Glomerular endothelial cell (primary cell): ENCODE measurements around the gene SORL1. TPM values are rescaled to one million over a fixed set of nuclear protein-coding genes. Genes with fewer than 3 reads are reported as not detected.

Source experiments
- DNase-seq: peaks from one replicate; pipeline ENCODE4 v3.0.0-alpha.2; 2011; ENCODE audit warnings: low read depth, low spot score; ENCODE audit errors: extremely low read depth
- total RNA-seq: library from RNA; depleted of rRNA; stranded (reverse); fragments of >200 nt; gene quantifications from 2 replicates; pipeline ENCODE4 v1.2.3, GENCODE V29; 2015

The SORL1 gene
- total RNA-seq, 1 donor from 2014 or later, result 1.9 TPM

DNA sequence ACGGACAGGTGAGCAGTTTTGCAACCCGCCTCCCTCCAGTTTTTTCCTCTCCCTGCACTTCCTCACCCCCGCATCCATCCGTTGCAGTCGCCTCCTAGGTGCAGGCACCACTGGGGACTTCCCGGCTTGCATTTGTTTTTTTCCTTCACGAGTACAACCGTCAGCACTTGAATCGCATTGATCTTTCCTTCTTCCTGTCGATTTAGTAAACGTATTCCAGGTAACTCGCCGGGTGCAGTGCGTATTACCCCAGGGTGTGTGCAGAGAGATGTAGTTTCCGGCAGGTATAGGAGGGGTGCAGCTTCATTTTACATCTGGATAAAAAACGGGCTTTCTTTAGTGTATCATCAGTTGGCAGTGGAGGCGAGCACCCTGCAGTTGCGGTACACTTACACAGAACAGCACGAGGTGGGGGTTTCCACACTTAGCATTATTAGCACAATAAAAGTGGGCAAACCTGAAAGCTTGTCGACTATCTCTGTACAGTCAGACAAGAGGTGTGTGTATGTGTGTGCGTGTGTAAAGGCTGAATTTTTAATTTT is 566 bp downstream of the SORL1 start, which contains the start of gene SORL1-AS1:
Gene SORL1-AS1, minus strand, starts transcription at position 359 of the 542 bp plus-strand sequence.
- no peak for DNase-seq

- DNase-seq, result no peak
Observed at GRCh38 chr11:121453589-121454299, 1.6 kb downstream of the SORL1 start.

GRCh38 chr11:121455115-121455514 is 3.0 kb downstream of the SORL1 start:
- no peak for DNase-seq

DNA sequence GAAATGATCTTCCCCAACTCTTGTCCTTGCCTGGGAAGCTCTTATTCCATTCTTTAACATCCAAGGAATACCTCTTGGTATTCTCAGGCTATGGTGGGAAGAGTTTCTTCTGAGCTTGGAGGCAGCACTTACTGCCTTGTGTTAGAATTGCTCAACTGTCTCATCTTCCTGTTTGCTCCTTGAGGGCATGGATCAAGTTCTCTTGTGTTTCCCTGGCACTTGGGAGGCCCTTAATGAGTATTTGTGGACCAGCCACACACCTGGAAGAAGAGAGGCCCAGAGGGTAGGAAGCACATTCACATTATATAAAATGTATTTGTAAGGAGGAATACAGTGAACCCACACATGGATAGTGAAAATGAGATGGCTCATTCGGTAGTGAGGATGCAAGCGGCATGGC is 4.0 kb downstream of the SORL1 start:
- DNase-seq, result no peak

DNA sequence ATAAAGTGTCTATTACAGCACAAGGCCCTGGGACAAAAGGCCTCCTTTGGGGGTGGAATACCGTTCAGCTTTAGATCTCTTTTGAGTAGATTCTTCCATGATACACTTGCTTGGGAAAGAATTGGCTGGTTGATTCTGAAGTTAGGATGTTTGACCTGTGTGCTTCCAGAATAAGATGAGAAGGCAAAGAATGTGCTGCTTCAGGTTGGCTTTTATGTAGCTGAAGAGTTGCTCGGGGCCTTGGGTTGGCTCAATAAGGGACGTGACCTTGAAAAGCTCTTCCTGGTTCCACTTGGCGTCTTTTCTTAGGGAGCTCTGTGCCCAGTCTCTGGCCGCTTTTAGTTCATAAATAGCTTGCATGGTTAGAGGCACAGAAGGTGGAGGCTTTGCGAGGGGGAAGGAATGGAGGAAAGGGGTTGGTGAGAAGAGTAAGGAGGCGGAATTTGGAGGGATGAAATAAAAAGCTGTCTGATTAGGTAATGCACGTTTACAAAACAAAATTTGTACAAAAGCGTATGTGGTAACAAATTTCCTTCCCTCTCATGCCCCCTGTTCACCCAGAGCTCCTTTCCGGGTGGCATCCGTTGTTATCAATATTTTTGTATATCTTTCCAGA is 4.8 kb downstream of the SORL1 start:
- DNase-seq, result no peak

GRCh38 chr11:121458551-121458950 is 6.4 kb downstream of the SORL1 start:
- no peak for DNase-seq

DNA sequence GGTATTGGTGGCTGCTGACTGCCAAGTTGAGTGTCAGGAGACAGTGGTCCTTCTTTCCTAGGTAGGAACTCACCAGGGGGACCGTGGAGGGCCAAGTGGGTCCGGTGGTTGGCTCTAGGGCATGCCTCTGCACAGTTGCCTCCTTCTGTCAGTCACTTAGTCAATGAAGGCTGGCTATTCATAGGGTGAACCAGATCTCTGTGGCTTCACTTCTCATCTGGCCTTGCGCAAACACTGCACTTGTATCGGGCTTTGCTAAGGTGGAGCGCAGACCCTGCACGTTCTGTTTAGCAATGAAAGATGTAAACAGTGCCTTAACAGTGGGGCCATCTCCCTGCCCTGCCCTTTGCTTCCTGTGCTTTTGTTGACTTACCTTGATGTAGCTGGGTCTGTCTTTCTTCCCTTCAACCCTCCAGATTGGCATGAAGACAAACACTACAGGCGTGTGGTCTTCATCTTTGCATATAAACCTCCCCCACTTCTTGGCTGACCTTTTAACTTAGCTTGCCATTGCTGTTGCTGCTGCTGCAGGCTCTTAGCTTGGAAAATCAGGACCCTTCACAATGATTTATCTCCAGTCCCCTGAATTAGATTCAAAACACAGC is 7.4 kb downstream of the SORL1 start:
- no peak for DNase-seq

DNA sequence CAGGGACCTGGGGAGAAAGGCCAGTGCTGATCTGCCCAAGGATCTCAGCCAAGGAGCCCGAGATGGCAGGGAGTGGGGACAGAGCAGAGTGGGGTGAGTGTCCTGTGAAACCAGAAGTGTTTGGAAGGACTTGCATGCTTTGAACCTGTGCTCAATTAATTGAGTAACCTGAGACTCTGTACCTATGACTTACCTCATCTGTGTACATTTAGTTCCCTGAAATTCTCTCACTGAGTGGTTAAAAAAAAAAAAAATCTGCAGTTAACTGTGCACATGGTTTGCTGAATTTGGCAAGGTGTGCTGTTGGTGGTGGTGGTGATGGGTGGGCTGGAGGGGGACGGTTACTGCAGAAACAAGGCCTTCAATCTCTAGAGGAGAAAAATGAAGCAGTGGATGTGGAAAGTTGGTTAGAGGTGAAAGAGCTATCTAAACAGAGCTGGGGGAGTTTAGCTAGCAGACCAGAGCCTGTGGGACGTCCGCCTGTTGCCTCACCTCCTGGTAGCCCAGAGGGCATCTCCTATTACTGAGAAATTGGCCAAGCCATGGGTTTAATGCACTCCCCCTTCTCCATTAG is 8.9 kb downstream of the SORL1 start:
- DNase-seq, result no peak

GRCh38 chr11:121461843-121462242 is 9.7 kb downstream of the SORL1 start:
- DNase-seq, result no peak

DNA sequence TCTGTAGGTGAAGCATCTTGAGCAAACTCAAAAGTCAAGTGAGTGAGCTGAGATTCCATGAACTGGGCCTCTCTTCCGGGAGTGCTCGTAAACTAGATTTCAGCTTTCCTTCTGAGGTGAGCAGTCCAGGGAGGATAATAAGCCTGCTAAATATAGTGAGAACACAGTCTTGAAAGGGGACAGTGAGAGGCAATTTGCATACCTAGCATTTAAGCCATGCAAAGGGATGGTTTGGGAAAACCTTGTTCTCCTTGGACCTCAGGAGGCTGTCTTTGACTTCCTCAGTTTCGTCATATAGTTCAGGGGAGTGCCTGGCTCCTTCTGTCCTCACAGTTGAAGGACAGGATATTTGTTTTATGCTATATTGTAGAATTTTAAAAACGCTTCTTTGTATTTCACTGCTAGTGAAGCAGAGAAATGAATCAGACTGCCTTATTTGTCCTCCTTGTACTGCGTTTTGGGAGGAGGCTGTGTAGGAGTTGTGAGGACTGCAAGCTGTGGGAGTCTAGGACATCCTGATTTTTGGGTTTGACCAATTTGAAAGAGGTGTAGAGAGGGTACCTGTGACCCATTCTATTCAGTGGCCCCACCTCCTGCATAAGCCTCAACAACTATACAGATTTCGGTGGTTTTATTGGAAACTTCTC is 11.7 kb downstream of the SORL1 start:
- DNase-seq, result no peak

DNA sequence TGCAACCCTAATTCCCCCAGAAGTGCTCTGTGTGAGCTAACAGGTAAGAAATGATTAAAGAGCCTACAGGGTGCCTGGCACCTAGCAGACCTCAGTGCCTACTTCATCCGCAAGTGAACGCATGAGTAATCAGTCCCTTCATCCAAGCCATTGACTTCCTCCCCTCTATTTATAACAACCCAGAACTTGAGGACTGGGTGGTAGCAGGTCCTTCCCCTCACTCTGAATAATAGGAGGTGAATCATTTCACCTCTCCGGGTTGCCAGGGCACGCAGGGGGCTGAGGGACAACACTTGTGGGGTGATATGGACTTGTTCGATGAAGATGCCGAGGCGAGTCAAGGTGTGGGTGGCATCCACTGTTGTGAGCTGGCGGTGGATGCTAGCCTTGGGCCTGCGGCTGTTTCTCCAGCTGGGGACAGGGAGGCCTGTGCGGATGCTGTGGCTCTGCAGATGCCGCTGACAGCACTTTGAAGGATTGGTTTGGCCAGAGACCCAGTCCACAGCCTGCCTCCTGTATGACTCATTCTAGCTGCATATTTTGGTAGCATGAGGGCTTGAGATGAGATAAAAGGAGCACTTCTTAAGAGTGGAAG is 12.3 kb downstream of the SORL1 start:
- DNase-seq, result peak; percentile 39

GRCh38 chr11:121465709-121466062 is 13.6 kb downstream of the SORL1 start:
- no peak for DNase-seq

DNA sequence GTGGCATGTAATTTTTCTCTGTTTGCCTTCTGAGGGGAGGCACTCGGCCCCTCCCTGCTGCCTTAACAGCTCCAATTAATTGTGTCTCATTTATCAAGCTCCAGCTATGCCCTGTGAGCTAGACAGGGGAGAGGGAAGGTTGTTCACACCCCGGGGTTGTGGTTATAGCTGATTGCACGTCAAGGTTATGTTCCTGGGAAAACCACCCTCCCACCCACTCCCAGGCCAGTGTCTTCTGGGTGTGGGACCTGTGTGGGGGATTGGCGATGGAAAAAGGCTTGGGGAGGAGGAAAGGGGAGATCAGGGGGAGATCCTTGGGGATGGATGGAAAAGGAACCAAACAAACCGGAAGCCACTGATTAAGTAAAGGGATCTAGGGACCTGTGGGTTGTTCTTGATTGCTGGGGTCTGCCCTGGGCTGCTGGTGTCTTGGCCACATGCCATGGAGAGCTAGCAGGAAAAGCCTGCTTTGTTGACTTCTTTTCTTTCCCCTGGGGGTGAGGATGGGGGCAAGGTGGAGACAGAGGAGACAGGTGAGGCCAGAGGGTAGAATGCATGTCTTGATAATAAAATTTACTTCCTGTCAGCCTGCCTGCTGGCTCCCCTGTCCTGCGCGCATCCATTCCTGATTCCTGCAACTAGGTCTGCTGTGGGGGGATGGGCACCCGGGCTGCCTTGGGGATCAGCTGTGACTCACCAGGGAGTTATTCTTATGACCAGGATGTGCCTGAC is 14.1 kb downstream of the SORL1 start:
- peak; percentile 67 for DNase-seq

- no peak for DNase-seq
Observed at GRCh38 chr11:121467471-121467870, 15.4 kb downstream of the SORL1 start.

- DNase-seq, result no peak
Observed at GRCh38 chr11:121467965-121468364, 15.9 kb downstream of the SORL1 start.

- no peak for DNase-seq
Observed at GRCh38 chr11:121469910-121470309, 17.8 kb downstream of the SORL1 start.

- DNase-seq, result no peak
Observed at GRCh38 chr11:121471167-121471566, 19.1 kb downstream of the SORL1 start.

- DNase-seq, result no peak
Observed at GRCh38 chr11:121472312-121472711, 20.2 kb downstream of the SORL1 start.

- no peak for DNase-seq
Observed at GRCh38 chr11:121473064-121473777, 21.1 kb downstream of the SORL1 start.
